Endometrial microvascular endothelial cells (primary cell): ENCODE measurements around the gene ATP5MC3. TPM values are rescaled to one million over a fixed set of nuclear protein-coding genes. Genes with fewer than 3 reads are reported as not detected.
"Not testable (repeated sequence)": the region's sequence is repeated elsewhere in the genome, so short reads cannot be mapped to it uniquely, and the experiment has no call there.

Experiments
- in situ Hi-C: cut with HindIII; loops from 2 replicates; pipeline ENCODE4 v1.10.0; 2017; ENCODE audit warnings: low sequenced_read_pairs, low pct_unique_long_range_greater_than_20kb; ENCODE audit errors: inconsistent ontology term
- total RNA-seq: library from RNA; depleted of rRNA; stranded (reverse); fragments of >200 nt; gene quantifications from one replicate; pipeline ENCODE4 v1.2.3, GENCODE V29; 2015; ENCODE audit errors: inconsistent ontology term

The ATP5MC3 gene
- total RNA-seq = 166 TPM

- in situ Hi-C loops = no loop called here
These were observed at the start of gene ATP5MC3 for GRCh38 chr2:175181104-175181876. ATP5MC3 (minus strand) TSS chr2:175181710; CDS start chr2:175181393, 317 bp downstream.

DNA sequence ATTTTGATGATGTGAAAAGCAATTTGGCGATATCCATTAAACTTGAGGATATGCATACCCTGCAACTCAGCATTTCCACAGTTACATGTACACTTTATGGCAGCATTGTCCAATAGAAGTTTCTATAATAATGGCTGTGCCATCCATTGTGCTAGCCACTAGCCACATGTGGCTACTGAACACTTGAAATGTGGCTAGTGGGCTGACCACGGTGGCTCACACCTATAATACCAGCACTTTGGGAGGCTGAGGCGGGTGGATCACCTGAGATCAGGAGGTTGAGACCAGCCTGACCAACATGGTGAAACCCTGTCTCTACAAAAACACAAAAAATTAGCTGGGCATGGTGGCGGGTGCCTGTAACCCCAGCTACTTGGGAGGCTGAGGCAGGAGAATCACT is 47.1 kb upstream of the ATP5MC3 start:
- in situ Hi-C loops = not testable (repeated sequence)

- in situ Hi-C loops = no loop called here
These were observed 46.7 kb upstream of the ATP5MC3 start for GRCh38 chr2:175228179-175228578.

DNA sequence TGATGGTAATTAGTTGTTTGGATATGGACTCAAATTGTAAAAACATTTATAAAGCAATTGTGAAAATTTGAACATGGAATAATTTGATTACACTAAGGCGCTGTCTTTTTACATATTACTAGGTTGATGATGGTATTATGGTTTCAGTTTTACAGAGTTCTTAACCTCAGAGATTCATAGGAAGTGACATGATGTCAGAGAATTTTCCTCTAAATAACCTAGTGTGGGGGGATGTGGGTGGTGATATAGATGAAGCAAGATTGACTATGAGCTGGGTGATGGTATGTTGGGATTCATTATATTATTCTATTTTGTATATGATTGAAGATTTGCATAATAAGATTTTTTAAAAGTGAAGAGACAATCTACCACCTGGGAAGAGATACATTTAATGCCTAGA is 45.9 kb upstream of the ATP5MC3 start:
- in situ Hi-C loops = no loop called here

DNA sequence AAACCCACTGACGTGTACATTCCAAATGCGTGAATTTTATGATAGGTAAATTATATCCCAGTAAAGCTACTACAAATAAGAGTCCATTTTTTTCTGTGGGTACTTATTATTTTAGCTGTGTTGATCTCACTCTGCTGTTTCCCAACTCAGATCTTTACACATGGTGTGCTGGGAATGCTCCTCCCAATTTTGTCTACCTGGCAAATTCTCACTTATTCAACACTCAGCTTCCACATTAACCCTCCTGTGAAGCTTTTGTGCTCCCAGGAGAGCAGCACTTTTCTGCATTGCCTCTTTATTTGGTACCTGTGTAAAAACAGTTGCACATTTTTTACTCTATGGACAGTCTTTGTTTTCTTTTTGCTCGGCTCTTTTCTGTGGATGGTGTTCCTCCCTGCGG is 38.6 kb upstream of the ATP5MC3 start:
- in situ Hi-C loops = no loop called here

DNA sequence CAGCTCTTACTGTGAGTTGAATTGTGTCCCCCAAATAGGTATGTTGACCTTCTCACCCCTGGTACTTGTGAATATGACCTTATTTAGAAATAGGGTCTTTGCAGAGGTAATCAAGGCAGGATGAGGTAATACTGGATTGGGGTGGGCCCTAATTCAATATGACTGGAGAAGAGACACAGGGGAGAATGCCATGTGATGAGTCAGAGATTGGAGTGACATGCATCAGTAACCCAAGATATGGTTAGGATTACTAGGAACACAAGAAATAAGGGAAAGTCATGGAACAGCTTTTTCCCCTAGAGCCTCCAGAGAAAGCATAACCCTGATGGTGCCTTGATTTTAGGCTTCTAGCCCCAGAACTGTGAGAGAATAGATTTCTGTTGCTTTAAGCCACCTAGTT is 37.0 kb upstream of the ATP5MC3 start:
- in situ Hi-C loops = no loop called here

- in situ Hi-C loops = no loop called here
These were observed 26.4 kb upstream of the ATP5MC3 start for GRCh38 chr2:175207741-175208438.

DNA sequence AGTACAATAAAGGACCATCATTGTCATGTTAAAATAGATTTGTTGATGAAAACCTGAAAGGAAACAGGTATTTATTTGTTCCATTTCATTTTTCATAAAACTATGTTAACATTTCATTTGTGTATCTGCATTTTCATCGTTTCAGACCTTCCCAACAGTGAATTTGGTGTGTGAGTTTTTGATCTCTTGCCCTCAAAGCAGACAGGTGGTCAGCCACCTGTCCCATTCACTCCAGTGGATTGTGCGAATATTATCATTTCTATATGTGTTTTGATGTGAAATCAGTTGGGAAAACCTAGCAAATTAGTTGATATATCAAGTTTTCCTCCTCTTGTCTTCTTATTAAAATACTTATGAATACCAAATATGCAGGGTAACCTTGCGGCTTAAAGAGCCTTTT is 25.4 kb upstream of the ATP5MC3 start:
- in situ Hi-C loops = no loop called here

DNA sequence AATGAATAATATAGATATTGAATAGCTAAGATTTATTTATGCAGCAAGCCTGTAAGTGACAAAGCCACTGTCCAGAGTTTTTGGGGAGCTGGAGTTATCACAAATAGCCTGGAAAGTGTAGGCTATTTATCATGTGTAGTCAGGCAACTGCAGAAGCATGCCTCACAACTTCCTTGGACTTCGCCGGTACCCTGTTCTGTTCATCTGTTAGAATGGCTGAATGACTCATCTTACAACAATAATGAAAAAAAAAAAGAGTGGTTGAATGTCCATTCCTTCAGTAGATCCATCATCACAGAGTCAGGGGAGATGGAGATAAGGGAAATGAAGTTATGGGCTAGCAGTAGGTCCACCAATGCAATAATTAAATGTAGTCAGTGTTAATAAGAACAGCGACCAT is 24.0 kb upstream of the ATP5MC3 start:
- in situ Hi-C loops = no loop called here

- in situ Hi-C loops = no loop called here
These were observed 22.3 kb upstream of the ATP5MC3 start for GRCh38 chr2:175203621-175204496.

GRCh38 chr2:175195012-175195411 is 13.5 kb upstream of the ATP5MC3 start:
- in situ Hi-C loops = no loop called here

DNA sequence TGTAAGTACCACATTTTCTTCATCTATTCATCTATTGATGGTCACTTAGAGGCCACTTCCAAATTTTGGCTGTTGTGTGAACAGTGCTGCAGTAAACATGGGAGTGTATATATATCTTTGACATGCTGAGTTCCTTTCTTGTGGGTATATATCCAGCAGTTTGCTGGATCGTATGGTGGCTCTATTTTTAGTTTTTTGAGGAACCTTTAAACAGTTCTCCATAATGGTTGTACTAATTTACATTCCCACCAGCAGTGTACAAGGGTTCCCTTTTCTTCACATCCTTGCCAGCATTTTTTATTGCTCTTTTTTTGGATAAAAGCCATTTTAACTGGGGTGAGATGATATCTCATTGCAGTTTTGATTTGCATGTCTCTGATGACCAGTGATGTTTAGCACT is 7.3 kb upstream of the ATP5MC3 start:
- in situ Hi-C loops = no loop called here

- in situ Hi-C loops = no loop called here
These were observed 5.9 kb upstream of the ATP5MC3 start for GRCh38 chr2:175187378-175187777.

- in situ Hi-C loops = no loop called here
These were observed 2.2 kb upstream of the ATP5MC3 start for GRCh38 chr2:175183674-175184073.

- in situ Hi-C loops = no loop called here
These were observed 383 bp upstream of the ATP5MC3 start for GRCh38 chr2:175181877-175182308.

- in situ Hi-C loops = no loop called here
These were observed 808 bp downstream of the ATP5MC3 start for GRCh38 chr2:175180701-175181103.

DNA sequence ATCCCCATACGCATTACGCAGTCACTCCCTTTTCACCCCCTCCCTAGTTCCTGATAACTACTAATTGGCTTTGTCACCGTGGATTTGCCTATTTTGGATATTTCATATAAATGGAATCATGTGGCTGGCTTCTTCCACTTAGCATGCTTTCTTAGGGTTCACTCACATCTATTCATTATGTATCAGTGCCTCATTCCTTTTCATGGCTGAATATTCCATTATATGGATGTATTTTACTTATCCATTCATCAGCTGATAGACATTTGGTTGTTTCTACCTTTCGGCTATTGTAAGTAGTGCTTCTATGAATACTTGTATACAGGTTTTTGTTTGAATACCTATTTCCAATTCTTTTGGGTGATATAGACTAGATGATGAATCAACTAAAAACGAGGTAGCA is 4.9 kb downstream of the ATP5MC3 start:
- in situ Hi-C loops = no loop called here

- in situ Hi-C loops = no loop called here
These were observed 5.6 kb downstream of the ATP5MC3 start for GRCh38 chr2:175175896-175176295.

DNA sequence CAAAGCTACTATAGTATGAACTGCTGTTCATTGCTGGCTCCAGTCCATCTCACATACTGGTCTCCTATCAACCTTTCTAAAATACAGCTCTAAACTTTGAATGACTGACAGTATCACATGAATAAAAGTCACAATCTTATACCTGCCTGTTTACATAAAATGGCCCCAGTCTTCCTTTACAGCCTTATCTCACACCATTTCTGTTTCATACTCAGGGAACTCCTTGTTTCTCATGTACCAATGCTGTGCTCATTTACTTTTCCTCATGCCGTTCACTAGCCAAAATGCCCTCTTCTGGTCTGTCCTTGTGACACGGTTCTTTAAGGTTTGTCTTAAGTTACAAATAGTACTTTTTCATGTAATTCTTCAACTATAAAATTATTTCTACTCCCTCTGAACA is 6.2 kb downstream of the ATP5MC3 start:
- in situ Hi-C loops = no loop called here
